Activated naive CD4-positive, alpha-beta T cell (primary cell): ENCODE data around the gene XRRA1.
"Not testable (repeated sequence)": the region's sequence is repeated elsewhere in the genome, so short reads cannot be mapped to it uniquely, and the experiment has no call there.

ENCODE experiments used
- DNase-seq, 4 experiments: peaks; one replicate each; lab custom pipeline; 2025; lab: John Stamatoyannopoulos, UW

XRRA1 gene

DNA sequence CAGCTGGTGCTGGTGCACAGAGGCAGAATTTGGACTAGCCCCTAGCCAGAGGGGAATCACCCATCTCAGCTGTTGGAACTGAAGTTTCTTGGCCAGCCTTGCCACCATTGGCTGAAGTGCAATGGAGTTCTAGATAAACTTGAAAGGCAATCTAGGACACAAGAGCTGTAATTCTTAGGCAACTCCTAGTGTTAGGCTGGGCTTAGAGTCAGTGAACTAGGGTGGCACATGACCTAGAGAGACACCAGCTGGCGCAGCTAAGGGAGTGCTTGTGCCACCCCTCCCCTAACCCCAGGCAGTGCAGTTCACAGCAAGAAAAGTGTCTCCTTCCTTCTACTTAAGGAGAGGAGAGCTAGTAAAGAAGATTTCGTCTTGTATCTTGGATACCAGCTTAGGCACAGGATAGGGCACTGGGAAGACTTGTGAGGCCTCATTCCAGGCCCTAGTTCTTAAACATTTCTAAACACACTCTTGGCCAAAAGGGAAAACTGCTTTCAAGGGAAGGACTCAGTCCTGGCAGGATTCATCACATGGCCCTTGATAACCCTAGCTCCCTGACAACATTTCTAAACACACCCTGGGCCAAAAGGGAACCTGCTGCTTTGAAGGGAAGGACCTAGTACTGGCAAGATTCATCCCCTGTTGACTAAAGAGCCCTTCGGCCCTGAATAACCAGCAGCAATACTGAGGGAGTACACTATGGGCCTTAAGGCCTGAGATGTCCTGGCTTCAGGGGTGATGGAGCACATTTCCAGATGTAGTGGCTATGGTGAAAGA, 53.4 kb downstream of the XRRA1 start:
- DNase-seq, result no peak

DNA sequence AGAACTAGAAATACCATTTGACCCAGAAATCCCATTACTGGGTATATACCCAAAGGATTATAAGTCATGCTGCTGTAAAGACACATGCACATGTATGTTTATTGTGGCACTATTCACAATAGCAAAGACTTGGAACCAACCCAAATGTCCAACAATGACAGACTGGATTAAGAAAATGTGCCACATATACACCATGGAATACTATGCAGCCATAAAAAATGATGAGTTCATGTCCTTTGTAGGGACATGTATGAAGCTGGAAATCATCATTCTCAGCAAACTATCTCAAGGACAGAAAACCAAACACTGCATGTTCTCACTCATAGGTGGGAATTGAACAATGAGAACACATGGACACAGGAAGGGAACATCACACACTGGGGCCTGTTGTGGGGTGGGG, 55.9 kb downstream of the XRRA1 start:
- not testable (repeated sequence) for DNase-seq

DNA sequence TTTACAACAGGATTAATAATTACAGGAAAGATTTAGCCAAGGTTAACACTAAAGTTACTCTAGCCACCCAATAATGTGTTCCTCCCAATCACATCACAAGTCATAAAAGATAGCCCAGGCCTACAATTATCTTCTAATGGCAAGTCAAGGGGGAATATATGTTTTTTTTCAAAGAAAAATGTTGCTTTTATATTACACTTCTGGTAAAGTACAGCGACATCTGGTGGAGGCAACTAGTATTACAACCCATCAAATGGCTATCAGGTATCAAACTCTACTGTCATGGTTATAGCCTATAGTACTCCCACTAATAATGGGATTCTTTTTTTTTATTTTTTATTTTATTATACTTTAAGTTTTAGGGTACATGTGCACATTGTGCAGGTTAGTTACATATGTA, 71.8 kb downstream of the XRRA1 start:
- DNase-seq, result no peak

DNA sequence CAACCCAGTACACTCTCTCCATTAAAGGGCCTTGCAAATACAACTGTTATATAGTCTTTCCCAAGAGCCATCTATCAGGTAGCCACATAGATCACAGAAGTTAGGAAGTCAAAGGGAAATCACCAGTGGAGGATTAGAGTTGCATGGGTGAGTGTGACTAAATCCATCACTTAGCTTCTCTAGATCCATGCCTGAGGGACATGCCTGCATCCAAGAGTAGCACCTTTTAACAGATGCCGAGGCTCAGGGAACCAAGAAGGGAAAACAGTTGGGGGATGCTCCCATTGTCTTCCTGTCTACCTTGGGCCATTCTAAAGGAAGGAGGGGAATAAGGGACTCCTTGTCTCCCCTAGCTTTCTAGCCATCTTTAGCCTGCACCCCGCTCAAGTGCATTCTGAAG, 77.9 kb downstream of the XRRA1 start:
- no peak for DNase-seq

DNA sequence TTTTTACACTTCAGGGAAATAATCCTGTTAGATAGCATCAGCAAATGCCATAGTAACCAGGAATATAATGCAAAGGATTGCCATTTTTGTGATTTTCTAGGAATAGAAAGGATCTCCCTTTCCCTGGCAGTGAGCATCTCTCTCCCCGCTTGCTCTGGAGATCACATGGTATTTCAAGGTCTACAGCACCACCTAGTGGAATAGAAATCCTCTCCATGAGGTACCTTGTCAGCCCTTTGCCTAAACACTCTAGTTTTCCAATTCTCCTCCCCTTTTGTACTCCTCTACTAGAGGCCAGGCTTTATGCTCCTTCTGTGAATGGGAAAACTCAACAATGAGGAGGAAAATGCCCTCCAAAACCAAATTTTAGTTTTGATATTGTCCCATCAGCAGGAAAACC, 78.4 kb downstream of the XRRA1 start:
- no peak for DNase-seq

DNA sequence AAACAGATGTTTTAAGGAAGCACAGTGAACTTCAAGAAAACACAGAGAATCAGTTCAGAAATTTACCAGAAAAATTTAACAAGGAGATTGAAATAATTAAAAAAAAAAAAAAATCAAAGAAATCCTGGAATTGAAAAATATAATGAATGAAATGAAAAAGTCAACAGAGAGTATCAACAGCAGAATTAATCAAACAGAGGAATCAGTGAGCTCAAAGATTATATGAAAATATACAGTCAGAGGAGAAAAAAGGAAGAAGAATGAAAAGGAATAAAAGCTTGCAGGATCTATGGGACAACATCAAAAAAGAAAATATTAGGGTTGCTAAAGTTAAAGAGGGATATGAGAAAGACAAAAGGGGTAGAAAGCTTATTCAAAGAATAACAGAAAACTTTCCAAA, 82.3 kb downstream of the XRRA1 start:
- DNase-seq, result no peak

DNA sequence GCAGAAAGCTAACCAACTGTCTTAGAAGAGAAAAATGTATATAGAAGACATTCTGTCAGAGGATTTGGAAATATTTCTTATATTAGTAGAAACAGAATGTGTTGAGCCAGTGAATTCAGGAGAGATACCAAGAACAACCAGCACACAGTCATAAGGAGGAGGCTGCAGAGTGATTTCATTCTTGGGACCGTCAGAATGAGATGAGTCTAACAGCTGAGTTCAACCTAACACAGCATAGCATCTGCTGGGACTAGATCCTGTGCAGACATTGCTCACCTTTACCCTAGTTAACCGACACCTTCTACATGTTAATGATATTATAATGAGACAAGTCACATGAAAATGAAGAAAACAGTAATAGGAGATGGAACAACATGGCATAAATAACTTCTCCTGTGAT, 85.5 kb downstream of the XRRA1 start:
- no peak for DNase-seq

DNA sequence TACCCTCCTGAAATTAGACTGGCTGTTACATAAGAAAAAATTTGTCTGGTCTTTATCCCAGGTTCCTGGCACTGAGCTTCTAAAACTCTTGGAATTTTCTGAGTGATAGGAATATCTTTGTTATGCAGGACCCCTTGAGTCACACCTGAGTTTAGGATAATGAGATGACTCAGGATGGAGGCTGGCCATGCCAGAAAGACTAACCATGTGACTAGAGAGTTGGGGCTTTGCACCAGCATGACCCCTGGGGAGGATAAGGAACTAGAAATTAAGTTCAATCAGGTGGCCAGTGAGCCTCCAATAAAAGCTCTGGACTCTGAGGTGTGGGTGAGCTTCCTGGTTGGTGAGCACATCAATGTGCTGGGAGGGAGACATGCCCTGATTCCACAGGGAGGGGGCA, 88.1 kb downstream of the XRRA1 start:
- no peak for DNase-seq

DNA sequence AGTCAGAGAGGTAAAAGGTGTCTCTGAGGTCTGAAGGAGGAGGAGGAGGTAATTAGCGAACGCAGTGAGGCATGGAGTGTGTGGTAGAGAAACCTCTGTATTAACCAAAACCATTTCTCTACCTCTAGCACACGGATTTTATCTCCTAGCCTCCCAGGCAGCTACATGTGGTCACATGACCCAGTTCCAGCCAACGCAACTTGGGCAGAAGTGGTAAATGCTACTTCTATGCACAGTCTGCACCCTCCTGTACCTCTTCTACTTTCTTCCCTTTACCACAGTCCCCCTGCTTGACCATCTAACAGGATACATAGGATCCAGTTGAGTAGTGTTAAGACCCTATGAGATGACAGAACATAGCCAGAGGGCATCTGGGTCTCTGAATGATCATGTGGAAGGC, 95.7 kb downstream of the XRRA1 start:
- no peak for DNase-seq

DNA sequence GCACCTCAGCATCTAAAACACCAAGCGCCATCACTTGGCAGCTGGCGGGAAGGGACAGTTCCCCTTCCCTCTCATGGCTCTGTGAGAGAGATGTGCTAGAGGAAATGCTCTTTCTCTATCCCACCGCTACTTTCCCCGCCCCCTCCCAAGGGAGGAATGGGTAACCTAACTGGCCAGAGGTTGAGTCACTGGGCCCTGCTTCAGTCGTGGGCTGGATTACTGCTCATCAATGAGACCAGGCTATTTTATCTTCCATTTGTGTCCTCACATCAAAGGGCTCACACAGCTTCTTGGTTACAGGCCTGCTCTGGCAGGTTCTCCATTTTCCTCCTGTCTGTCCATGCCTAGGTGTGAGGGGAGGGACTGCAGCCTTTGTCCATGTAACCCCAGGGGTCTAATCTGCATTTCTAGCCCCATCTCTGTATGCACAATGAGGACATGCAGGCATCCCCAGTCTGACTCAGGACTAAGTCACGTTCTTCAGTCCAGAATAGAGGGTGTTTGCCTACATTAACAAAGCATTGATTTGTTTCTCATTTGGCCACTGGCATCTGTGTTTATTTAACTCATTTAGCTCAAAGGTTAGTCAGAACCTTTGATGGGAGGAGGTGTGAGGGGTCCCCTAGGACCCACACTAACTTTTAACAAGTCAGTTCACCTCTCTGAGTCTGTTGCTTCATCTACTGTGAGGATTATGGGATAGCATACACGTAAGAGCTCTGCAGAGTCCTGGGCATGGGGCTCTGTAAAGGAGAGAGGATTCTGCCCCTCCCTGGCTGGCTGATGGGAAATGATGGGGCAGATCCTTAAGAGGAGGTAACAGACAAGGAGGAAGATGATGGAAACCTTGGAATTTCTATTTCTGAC, 99.1 kb downstream of the XRRA1 start:
- DNase-seq, result no peak

DNA sequence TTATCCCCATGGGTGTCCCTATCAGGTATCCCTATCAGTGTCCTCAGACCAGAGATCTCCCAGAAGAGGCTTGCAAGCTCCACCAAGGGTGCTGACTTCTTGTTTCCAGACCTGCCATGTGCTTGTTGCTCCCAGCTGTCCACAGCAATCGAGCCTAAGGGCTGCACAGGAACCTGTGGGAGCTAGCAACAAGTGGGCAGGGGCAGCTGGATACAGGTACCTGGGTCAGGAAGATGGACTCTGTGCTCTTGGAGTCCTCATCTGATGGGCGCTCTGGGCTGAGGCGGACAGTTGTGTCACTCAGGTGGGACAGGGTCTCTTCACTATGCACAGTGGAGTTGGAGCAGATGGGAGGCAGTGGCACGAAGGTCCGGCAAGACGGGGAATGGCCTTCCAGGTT, 101.0 kb downstream of the XRRA1 start:
- no peak for DNase-seq

DNA sequence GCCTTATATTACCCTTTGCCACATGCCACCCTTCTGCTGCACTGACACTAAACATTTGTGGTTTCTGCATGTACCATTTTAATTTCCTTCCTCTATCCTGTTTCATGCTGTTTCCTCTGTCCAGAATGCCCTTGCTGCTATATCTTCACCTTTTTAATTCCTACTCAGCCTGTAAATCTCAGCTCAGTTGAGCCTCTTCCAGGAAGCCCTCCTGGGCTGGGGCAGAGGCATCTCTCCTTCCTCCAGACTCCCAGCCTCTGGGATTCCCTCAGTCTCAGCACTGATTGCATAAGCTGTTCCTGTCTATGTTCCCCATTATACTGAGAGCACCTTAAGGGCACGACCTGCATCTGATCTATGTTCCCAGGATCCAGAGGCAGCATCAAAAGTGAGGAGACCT, 101.5 kb downstream of the XRRA1 start:
- DNase-seq, result no peak

DNA sequence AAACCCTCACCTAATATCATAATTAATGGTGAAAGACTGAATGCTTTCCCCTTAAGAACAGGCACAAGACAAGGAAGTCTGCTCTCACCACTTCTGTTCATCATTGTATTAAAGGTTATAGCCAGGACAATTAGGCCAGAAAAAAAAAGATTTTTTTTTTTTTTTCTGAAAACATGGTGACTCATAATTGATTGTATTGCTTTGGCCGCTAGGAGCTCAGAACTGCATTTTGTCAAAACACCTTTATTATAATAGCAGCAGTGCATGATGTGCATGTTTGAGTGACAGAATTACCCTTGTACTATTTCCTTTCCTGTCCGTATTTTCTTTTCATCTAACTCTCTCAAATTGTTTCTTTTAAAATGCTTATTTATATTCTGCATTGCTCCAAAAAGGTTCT, 102.1 kb downstream of the XRRA1 start:
- no peak for DNase-seq

DNA sequence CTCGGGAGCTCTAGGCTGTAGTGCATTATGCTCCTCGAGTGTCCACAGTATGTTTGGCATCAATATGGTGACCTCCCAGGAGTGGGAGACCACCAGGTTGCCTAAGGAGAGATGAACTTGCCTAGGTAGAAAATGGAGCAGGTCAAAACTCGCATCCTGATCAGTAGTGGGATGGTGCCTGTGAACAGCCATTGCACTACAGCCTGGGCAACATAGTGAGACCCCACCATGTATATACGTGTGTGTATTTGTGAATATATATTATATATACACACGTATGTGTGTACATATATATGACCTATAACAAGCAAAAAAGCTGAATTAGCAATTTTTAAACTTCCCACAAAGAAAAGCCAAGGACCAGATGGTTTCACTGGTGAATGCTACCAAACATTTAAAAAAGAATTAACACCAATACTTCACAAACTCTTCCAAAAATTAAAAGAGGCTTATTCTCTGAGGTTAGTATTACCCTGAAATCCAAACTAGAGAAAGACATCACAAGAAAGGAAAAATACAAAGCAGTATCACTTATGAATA, 102.8 kb downstream of the XRRA1 start:
- DNase-seq, result no peak

DNA sequence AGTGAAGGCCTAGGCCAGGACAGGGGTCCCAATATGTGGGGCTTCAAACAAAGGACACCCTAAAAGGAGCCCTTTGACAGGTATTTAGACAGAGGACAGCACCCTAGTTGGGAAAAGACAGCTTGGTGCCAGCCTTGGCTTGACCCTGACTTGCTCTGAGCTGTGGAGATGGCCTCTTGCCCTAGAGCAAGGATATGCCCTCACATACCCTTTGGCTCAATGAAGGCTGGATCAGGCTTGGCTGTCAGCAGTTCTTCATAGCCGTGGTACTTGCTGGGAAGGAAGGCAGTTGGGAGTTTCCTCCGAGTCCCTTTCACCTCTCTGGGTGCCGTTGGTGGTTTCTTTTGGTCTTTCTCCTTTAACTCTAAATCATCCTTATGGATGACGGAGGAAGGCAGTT, 104.0 kb downstream of the XRRA1 start:
- no peak for DNase-seq

DNA sequence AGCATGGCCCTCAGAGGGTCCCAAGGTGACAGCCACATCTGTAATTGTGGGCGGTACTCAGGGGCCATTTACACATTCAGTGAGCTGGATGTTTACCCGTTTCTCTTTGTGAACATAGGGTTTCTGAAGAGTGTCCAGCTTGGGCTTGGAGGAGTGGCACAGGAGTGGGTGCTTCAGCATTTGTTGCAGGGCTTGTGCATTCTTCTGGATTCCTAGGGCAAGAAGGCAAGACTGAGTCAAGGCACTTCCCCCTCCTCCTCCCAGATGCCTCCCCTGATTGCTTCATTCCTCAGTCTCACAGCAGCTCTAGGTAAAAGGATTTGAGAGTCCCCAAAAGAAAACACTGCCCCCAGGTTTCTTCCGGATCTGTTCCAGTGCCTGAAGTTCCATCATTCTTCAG, 104.8 kb downstream of the XRRA1 start:
- no peak for DNase-seq

DNA sequence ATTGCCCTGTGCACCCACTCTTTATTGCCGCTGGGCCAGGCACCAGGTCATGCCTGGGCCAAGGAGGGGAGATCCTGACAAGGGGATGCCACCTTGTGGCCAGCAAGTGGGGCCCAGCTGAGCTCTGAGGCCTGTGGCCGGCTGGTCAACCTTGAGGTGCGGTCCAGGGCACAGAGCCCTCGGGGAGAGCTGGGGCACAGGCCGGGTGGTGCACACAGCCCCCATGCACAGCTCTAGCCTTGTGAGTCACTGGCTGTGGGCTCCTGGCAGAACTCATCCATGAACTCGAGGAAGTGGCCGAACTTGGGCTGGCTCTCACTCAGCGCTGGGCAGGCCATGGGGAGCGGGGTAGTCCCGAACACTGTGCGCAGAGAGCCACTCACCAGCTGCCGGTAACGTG, 105.9 kb downstream of the XRRA1 start:
- DNase-seq, result no peak

DNA sequence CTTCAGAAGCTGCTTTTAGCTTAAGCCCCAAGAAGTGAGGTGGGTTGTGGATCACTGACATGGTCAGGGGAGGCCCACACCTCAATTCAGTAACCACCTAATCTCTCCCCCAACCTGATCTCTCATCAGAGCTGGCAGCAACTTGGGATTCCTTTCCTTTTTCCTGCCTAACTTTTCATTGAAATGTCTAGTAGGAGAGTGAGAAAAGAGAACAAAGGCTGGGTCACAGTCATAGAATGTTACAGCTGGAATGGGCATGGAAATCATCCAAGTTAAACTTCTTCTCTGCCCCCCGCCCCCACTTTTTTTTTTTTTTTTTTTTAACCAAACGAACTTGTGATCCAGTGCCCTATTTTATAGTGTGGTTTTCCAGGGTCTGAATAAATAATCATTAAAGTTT, 108.4 kb downstream of the XRRA1 start:
- DNase-seq, result no peak

DNA sequence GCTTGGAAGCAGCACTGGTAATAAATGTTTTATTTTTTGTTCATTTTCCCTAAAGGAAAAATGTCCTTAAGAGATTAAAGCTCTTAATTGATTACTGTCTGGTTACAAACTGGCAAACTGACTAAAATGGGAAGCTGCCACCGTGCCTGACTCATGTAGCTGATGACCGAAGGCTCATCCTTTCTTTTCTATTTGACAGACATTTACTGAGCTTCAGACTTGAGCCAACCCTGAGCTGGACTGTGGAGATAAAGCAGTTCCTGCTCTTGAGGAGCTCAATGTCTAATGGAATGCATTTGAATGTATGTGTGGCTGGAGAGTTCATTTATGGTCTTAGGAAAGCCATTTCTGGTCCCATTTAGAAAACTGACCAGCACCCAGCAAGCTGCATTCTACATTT, 108.9 kb downstream of the XRRA1 start:
- no peak for DNase-seq

DNA sequence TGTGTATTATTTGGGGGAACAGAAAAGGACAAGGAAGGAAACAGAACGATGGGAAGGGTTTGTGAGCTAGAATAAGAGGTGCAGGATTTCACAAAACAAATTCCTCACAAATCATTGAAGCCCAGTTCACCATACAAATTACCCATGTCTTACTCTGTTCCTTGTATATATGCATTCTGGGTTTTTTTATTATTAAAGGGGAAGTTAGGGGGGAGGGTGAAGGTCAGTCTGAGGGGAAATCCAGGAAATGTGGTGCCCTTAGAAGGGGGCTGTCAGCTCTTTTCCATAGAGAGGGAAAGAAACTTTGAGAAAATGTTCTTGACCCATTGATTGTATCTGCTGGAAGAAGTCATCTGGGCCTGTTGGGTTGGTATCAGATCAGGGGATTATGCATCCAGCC, 109.4 kb downstream of the XRRA1 start:
- DNase-seq, result no peak

DNA sequence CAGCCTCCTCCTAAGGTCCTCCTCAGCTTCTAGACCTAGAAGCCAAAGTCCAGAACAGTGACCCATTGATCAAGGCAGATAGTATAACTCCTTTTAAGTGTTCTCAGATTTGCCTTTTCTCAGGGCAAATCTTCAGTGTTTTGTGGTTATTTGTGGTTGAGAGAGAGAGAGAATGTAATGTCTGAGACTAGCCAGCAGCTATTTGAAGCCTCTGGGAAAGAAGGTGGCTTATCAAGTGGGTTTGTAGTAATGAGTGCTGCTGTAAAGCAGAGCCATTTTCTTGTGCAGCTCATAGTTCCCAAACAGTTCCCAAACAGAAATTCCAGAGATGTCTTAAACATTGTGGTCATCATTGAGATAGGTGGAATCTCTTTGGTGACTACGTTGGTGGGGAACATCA, 110.7 kb downstream of the XRRA1 start:
- DNase-seq, result no peak

DNA sequence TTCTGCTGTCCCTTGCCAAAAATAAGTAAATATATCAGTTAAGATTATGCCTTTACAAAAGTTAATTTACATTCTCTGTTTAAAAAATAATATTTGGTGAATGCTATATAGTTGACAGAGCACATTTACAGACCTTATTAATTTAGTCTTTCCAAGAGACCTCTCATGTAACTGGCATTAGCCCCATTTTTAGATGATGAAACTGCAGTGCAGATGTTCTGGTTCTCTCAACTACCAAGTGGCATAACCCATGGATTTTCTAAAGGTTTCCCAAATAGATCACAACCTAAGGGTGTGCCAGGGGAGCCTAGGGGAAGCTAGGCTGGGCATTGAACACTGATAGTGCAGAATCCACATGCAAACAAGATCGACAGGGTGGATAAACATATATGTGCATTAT, 111.7 kb downstream of the XRRA1 start:
- no peak for DNase-seq

DNA sequence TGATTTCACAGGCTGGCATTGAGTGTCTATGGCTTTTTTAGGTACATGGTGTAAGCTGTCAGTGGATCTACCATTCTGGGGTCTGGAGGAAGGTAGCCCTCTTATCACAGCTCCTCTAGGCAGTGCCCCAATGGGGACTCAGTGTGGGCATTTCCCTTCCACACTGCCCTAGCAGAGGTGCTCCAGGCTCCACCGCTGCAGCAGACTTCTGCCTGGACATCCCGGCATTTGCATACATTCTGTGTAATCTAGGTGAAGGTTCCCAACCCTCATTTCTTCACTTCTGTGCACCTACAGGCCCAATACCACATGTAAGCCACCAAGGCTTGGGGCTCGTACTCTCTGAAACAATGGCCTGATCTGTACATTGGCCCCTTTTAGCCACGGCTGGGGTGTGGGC, 122.0 kb downstream of the XRRA1 start:
- no peak for DNase-seq
